GM21528 (cell line): ENCODE data around the gene PRH2.

Experiments used
- ATAC-seq: cut with Tn5 transposase; IDR thresholded peaks from one replicate; pipeline ENCODE4 v1.9.1; 2021; ENCODE audit warnings: mild to moderate bottlenecking, moderate library complexity; ENCODE audit not compliant: unreplicated experiment, low FRiP score

The PRH2 gene

DNA sequence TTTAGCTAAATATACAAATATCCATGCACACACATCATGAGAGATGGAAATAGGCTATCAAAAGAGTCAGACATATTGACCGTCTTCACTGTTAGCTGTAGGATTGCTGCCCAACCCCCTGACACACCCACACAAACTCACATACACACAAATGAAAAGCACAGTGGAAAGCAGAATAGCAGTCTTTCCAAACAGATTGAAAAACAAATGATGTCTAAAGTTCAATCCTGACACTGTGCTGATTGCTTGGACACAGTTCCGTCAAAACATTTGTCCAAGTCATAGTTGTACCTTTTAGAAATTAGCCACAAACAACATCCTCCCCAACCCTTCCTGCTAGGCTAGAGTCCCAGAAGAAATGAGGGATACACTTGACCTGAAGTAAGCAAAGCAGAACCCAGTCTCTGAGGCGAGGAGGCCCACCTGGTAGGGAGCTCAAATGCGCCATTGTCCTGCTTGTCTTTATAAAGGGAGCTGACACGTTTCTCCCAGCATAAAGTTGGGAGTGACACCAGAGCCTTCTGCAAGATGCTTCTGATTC is at the start of gene PRH2:
Gene PRH2, plus strand, starts transcription at position 491 of the 541 bp plus-strand sequence. Its CDS starts 38 bp downstream, at position 529.
- ATAC-seq, result no peak

DNA sequence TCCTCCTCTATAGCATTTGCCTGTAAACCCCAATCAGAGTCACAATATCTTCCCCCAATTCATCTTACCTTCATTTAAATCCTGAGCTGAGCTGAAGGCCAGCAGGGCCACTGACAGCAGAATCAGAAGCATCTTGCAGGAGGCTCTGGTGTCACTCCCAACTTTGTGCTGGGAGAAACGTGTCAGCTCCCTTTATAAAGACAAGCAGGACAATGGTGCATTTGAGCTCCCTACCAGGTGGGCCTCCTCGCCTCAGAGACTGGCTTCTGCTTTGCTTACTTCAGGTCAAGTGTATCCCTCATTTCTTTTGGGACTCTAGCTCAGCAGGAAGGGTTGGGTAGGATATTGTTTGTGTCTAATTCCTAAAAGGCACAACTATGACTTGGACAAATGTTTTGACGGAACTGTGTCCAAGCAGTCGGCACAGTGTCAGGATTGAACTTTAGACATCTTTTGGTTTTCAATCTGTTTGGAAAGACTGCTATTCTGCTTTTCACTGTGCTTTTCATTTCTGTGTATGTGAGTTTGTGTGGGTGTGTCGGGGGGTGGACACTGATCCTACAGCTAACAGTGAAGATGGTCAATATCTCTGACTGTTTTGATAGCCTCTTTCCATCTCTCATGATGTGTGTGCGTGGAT is 44.8 kb upstream of the PRH2 start, which contains the start of gene PRH1:
Gene PRH1, minus strand, starts transcription at position 170 of the 640 bp plus-strand sequence. Its CDS starts 38 bp downstream, at position 132.
- no peak for ATAC-seq

DNA sequence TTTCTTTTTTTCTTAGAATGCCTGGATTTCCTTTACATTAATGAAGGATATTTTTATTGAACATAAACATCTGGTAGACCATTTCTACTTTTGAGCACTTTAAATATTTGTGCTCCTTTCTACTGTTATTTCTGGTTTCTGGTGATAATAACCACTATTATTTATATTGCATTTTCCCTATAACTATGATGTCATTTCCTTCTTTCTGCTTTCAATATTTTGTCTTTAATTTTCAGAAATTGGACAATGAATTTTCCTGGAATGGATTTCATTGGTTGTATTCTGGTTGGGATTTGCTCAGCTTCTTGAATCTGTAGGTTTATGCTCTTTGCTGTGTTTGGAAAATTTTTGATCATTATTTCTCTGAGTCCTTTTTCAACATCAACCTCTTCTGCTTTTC is 39.8 kb upstream of the PRH2 start:
- no peak for ATAC-seq

DNA sequence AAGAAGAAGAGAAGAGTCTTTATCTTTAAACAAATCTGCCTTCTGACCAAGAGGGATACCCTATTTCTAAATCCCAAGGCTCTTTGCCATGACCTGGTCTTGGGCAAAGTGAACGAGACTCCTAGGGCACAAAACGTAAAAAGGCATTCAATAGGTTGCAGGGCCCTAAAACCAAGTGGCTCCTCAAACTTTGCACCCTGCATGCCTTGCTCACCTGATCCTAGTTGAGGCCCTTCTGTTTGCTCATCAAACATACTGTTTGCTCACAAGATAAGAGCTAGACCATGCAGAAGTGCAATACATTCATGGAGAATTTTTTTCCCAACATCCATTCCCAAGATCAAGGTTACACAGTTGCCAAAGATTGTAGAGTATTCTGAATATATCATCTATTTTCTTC is 37.1 kb upstream of the PRH2 start:
- ATAC-seq, result no peak

GRCh38 chr12:10896854-10897253 is 32.2 kb upstream of the PRH2 start:
- no peak for ATAC-seq

DNA sequence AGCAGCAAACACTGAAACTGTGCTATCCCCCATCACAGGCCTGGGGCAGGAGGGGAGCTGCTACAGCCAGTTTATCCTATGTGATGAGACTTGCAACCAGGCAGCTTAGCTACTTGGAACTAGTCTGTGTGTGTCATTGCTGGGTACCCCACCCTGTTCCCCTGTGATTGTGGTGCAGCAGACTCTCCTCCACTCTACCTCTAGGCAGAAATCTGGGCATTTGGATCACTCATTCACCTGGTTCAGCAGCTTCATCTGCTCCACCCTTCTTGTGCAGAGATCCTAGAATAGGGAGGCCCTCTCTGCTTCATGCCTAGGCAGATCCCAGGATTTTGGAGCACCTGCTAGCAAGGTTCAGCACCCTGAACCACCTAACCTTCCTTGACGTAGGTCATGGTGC is 28.5 kb upstream of the PRH2 start:
- ATAC-seq, result no peak

DNA sequence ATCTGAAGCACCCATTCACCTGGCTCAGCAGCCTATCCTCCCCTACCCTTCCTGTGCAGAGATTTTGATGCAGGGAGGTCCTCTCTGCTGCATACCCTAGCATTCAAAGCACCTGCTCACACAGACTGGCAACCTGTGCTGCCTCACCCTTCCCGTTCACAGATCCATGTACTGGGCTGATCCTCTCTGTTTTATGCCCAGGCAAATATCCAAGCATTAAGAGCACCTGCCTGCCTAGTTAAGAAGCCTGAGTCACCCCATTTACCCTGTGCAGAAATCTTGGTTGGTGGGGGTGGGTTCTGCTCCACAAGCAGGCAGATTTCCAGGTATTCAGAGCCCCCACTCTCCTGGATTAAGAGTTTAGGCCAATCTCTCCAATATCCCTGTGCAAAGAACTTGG is 28.1 kb upstream of the PRH2 start:
- no peak for ATAC-seq

DNA sequence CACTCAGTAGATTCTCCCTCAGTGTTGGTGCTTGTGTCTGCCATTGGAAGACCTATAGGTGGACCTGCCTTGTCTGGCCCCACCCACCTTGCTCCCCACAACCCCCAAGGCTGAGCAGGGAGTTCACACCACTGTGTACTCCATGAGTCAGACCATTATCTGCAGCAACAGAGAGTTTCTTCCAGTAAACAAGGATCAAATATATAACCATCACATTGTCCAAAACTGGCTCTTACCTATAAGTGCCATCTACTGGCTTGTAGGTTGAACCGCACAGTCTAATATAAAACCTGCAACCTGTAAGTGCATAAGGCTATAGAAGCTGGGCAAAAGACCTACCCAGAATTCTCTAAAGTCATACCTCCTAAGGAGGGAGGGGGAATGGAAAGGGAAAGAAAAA is 27.6 kb upstream of the PRH2 start:
- ATAC-seq, result no peak

- ATAC-seq, result no peak
Observed at GRCh38 chr12:10904686-10905085, 24.4 kb upstream of the PRH2 start.

GRCh38 chr12:10909462-10909861 is 19.6 kb upstream of the PRH2 start, which contains the start of gene TAS2R13:
Gene TAS2R13 (minus strand): TSS chr12:10909562. CDS start chr12:10909298, 264 bp downstream.
- ATAC-seq, result no peak

- no peak for ATAC-seq
Observed at GRCh38 chr12:10910380-10910779, 18.7 kb upstream of the PRH2 start.

DNA sequence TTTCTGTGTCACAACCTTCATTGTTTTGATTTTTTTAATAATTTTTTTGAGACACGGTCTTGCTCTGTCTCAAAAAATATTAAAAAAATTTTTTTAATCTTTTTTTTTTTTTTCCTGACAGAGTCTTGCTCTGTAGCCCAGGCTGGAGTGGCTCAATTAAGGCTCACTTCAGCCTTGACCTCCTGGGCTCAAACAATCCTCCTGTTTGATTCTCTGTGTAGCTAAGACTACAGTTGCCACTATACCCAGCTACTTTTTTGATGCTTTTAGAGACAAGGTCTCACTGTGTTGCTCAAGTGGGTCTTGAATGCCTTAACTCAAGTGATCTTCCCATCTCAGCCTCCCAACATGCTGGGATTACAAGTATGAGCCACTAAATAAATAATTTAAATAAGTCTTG is 9.2 kb upstream of the PRH2 start:
- ATAC-seq, result no peak

DNA sequence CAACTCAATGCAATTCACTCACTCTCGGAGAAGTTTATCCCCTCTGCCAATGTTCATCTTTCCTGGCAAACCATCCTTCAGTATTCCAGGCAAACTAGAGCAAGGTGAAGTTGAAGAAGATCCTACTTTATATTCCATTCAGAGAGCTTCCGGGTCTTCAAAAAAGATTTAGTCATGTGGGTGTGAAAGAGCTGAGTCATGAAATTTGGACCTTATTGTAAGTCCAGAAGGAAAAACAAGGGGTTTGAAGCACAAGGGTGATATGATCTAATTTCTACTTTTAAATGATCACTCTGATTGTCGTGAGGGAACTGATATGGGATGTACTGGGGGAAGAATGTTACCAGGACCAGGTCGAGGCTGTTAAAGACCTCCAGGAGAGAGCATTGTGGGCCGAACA is 2.8 kb upstream of the PRH2 start:
- no peak for ATAC-seq

DNA sequence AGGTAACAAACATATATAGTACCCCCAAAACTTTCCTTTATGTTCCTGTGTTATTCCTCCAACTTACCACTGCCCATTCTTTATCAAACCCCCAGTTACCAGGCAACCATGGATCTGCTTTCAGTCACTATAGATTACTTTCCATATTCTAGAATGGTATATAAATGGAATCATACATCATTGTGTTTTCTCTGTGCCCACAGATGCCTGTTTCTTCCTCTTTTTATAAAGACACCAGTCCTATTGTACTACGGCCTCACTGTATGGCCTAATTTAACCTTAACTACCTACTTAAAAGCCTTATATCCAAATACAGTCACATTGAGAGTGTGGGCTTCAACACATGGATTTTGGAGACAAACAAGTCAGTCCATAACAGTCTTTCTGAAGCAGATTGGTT is 7.5 kb downstream of the PRH2 start:
- no peak for ATAC-seq

GRCh38 chr12:10939163-10939562 is 10.1 kb downstream of the PRH2 start, which contains the start of gene TAS2R14:
Gene TAS2R14 (minus strand): TSS chr12:10939263. CDS start chr12:10939207, 56 bp downstream.
- no peak for ATAC-seq

DNA sequence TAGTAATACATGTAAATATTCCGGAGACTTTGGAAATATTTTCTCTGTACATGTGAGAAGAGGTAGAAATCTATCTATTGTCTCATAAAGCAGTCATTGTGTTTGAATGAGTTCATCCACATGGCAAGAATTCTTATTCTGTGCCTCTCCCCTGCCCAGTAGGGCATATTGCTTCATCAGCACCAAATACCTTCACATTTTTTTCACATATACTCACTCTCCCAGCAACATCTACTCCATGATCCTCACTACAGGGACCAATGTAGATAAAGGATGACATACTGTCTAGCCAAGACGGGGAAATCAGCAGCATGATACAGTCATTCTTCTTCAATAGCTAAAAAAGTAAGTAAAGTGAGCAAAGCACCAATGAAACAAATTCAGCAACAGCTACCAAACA is 11.4 kb downstream of the PRH2 start:
- ATAC-seq, result no peak

GRCh38 chr12:10941369-10941768 is 12.3 kb downstream of the PRH2 start:
- no peak for ATAC-seq

GRCh38 chr12:10941916-10942607 is 13.0 kb downstream of the PRH2 start:
- no peak for ATAC-seq

GRCh38 chr12:10943167-10943566 is 14.1 kb downstream of the PRH2 start:
- ATAC-seq, result no peak

- ATAC-seq, result no peak
Observed at GRCh38 chr12:10952645-10953044, 23.6 kb downstream of the PRH2 start.

- ATAC-seq, result no peak
Observed at GRCh38 chr12:10956085-10956484, 27.0 kb downstream of the PRH2 start.

DNA sequence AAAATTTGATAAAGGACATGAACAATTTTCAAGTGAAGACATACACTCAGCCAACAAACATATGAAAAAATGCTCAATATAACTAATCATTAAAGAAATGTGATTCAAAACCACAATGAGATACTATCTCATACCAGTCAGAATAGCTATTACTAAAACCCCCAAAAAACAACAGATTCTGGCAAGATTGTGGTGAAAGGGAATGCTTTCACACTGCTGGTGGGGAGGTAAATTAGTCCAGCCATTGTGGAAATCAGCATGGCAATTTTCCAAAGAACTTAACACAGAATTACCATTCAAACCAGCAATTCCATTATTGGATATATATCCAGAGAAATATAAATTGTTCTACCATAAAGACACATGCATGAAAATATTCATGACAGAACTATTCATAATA is 28.7 kb downstream of the PRH2 start:
- no peak for ATAC-seq
